NCI-H2107 (cell line): ENCODE results near the gene ZNF592.

Experiments
- DNase-seq: peaks from one replicate; lab custom pipeline; 2025; lab: John Stamatoyannopoulos, UW

Gene ZNF592

DNA sequence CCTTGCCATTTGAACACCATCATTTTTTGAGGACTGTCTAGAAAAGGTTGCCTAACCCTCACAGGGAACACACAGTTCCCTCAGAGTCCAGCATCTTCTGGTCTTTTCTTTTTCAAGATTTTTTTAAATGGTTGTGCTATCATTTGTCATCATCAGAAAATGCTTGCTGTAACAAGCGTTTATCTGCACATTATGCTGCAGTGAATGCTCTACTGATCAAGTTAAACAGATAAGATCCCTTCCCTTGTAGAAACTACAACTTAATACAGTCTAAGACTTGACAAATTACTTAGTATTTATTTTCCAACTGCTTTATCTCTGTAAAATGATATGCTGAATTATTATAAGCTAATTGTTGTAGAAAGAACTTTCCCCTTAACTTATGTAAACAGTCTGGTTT is 56.8 kb downstream of the ZNF592 start:
- no peak for DNase-seq

DNA sequence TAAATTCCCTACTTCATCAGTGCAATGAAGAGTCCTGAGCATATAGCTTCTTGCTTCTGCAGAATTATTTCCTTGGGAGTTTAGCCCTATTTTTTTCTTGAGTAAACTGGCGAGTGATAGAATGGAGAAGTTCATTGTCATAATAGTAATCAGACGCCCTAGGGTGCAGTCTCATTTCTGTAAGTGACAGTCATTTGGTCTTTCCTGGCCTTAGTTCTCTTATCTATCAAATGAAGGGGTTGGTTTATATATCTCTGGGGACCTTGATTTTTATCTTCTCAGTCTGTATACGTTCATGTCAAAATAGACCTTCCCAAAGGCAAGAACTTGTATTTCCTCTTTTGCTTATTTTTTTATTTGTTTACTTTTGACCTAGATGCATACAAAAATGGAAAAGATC is 58.8 kb downstream of the ZNF592 start:
- no peak for DNase-seq

GRCh38 chr15:84810073-84810840 is 61.9 kb downstream of the ZNF592 start:
- no peak for DNase-seq

- no peak for DNase-seq
Observed at GRCh38 chr15:84811151-84811550, 62.8 kb downstream of the ZNF592 start.

GRCh38 chr15:84811828-84812227 is 63.4 kb downstream of the ZNF592 start:
- no peak for DNase-seq

DNA sequence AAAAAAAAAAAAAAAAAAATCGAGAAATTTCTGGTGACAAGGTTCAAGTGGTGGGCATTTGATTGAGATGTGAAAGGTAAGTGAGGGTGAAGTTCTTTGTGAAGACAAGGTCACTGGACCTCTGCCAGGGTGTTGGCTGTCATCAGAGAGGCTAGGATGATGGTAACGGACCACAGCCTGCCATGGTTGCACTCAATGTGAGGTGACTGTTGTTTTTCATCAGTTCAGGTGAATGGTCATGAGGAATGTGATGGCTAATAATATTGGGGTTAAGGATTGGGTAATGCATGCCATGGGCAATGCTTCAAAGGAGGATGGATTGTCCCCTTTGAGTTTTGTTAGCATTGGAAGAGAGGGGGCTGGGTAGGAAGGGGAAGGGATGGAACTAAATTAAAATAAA is 64.5 kb downstream of the ZNF592 start:
- no peak for DNase-seq

- DNase-seq, result no peak
Observed at GRCh38 chr15:84813435-84813834, 65.0 kb downstream of the ZNF592 start.

DNA sequence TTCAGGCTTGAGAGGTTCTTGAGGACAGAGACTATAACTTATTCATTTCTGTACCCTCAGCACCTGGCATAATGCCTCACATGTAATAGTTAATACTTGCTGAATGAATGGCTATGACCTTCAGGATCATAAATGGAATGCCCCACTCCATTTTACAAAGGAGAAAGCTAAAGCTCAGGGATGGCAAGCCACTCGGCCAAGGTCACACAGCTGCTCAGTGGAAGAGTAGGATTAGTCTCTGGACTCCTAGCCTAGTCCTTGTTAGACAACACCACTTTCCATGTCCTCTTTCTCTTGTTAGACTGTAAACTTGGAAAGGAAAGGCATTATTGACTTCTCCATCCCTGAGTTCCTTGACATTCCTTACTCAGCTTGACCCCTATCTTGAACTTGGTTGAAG is 65.5 kb downstream of the ZNF592 start:
- no peak for DNase-seq

GRCh38 chr15:84814916-84815315 is 66.5 kb downstream of the ZNF592 start:
- no peak for DNase-seq

DNA sequence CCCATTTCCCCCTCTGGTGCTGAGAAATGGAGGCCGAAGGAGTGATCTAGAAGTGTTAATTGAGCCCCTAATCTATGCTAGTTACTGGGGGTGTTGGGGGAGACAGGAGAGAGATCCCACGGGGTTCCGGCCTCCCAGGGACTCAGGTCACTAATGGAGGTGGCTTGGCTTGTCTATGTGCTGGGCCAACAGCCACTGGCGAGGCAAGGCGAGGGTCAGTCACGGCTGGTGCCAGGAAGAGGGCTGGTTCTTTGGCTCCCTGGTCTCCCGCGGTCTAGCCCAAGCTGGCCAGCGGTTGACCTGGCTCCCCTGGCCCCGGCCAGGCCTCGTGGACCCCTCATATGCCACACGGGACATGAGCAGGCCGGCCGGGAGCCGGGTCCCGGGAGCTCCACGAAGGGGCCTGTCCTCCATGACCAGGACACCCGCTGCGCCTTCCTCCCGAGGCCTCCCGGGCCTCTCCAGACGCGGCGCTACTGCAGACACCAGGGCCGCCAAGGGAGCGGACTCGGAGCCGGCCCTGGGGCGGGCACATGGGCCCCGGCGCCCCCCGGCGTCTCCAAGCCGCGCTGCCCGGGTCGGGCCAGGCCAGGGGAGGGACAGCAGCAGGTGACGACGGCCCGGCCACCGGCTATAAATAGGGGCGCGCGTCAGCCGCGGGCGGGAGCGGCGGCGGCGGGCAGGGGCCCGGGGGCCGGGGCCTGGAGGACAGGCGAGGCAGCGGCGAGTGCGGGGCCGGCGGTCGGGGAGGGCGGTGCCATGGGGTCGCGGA is 68.5 kb downstream of the ZNF592 start, which contains the start of gene ALPK3:
Gene ALPK3, plus strand, starts transcription at position 663 of the 772 bp plus-strand sequence. Its CDS starts 97 bp downstream, at position 760.
- no peak for DNase-seq

DNA sequence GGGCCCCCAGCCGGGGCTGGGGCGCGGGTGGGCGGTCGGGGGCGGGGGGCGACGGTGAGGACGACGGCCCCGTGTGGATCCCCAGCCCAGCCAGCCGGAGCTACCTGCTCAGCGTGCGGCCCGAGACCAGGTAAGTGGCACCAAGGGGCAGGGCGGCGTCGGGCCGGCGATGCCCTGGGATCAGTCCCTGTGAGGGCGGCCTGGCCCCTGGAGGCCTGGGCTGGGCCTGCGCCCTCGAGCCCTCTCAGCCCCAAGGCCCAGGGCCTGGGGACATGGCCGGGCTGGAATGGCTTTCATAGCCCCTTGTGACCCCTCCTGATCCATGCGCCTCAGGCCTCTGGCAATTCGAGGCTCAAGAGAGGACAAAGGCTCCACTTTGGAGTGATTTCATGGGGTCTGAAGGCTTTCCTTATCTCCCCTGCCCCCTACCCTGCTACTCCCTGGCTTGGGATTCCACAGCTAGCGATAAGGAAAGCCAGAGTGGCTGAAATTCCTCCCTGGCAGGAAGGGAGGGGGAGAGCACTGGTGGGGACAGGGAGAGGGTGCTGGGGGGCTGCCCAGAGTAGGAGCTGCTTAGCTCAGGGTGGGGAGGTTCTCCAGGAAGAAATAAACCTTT is 69.2 kb downstream of the ZNF592 start:
- DNase-seq, result no peak

- no peak for DNase-seq
Observed at GRCh38 chr15:84818261-84819131, 70.1 kb downstream of the ZNF592 start.

DNA sequence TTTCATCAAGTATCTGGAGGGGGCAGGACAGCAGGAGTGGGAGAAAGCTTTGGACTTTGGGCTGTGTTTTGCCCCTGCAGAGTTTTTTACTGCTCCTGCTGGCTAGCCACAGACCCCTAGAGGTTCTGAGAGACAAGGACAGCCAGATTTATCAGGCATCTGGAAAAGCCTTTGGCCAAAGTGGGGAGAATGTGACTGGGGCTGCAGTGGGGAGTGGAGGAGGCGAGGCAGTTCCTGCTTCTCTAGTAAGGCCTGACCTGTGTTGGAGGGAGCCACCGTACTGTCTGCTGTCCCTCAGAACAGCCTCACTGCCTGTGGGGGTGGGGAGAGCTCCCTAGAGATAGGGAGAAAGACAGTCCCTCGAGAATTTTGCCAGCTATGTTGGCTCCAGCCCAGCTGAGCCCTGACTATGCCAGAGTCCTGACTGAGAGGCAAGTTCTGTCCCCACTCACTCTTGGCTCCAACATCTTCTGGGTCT is 70.9 kb downstream of the ZNF592 start:
- no peak for DNase-seq

DNA sequence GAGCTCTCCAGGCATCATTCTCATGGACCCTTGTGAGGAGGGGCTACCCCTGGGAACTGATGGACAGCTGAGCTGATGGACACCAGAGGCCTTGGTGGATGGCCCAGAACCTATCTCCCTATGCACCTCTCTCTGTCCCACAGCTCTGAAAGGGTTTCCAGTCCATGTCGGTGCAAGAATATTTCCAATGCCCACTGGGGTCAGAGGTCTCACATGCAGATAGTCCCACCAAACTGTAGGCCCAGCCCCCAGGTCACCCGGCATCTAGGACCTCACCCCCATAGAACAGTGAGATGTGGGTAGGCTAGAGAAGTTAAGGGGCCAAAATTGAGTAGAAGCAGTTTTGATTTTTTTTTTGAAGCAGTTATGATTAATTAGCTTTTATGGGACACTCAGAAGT is 71.4 kb downstream of the ZNF592 start:
- no peak for DNase-seq

DNA sequence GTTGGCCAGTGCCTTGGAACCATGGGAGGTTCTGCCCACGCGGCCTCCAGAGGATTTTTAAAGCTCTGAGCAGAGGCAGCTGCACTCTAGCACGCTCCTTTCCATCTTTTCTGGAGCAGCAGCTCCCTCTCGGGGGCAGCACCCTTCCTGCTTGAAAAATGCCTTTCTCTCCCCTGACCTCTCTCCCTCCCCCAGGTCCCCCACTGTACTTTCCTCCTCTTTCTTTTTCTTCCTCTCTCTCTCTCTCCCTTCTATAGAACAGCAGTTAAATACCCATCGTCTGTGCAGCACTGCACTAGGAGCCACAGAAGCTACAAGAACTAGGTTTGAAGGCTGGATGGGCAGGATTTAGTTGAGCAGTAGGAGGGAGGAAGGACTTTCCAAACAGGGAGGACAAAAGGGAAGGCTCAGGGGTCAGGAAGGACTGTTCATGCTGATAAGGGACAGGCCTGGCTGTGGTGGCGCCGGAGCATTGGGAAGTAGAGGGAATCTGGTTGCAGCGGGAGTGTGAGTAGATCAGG is 73.2 kb downstream of the ZNF592 start:
- no peak for DNase-seq

DNA sequence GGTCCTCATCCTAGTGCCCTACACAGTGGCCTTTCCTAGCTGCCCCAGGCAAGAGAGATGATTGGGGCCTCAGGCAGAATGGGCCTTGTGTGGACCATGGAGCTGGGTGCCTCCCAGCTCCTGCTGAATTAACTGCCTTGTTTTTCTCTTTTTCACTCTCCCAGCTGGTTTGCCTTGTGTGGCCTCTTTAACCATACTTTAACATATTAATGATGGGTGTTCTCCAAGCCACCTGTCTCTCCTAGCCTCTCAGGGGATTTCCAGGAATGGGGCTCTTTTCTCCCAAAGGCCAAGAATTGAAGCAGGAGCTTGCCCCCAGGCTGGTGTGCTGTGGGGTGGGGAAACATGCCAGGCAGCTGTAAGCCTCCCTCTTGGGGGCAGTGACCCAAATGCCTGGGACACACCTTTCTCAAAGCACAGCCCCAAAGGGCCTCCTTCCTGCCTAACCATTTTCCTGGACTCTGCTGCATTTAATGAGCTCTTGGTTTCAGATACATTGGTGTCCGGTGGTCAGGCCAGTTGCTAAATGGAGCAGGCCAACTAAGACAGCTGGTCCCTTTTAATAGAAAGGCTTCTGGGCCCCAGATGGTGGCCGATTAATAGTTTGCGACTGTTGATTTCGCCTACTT is 74.4 kb downstream of the ZNF592 start:
- DNase-seq, result no peak

- DNase-seq, result no peak
Observed at GRCh38 chr15:84823282-84823878, 75.0 kb downstream of the ZNF592 start.

DNA sequence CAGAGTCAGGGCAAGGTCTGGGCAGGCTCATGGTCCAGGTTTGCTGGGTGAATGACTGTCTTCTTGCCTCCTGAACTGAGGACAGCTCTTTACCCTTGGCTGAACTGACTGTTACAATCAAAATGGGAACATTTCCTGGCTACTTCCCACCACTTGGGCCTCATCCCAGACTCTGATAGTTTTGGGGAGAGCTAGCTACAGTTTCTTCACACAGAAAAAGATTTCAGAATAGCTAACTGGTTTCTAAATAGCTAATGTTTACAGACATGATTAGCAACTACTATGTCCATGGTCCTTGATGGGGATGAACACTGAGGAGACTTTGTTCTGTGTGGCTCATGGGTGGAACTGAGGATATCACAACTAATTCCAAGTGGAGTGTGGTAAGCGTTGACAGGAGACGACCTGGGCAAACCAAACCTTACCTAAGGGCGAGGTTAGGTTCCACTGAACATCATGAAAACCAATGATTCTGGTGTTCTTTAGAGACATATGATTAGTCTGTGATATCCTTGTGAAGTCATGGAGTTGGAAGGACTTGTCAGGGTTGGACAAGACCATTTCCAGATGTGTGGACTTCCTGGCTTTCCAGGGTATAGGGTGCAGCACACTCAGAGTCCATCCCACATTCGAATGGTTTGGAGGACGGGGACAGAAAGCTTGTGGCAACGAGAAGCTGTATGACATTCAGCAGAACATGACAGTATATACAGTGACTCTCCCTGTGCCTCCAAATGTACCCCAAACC is 76.0 kb downstream of the ZNF592 start:
- DNase-seq, result no peak

GRCh38 chr15:84826369-84826823 is 78.0 kb downstream of the ZNF592 start:
- no peak for DNase-seq

DNA sequence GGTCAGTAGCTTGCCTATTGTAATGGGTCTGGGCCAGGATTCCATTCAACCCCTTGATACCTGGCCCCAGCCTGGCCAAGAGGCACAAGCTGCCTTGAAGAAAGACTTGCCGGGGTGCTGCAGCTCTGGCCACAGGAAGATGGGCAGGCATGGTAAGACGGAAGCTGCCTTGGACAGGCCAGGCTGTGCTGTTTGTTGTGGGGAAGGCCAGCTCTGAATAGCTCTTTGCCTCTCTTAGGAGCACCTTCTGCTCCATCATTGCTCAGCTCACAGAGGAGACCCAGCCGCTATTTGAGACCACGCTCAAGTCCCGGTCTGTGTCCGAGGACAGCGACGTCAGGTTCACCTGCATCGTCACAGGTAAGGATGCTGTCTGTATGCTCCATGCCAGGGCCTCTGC is 78.9 kb downstream of the ZNF592 start:
- no peak for DNase-seq
